NCI-H510A treated with DMSO at 0.1 percent for 48 hours (cell line): Measurements from ENCODE around the gene C10orf62.
"Not testable (repeated sequence)": the region's sequence is repeated elsewhere in the genome, so short reads cannot be mapped to it uniquely, and the experiment has no call there.

Experiments used
- DNase-seq: peaks from one replicate; lab custom pipeline; 2025; lab: John Stamatoyannopoulos, UW

Gene C10orf62

GRCh38 chr10:97628228-97628627 lies 38.7 kb downstream of the C10orf62 start:
- DNase-seq: no peak

GRCh38 chr10:97629289-97629688 lies 39.8 kb downstream of the C10orf62 start:
- no peak for DNase-seq

- DNase-seq: no peak
Measured at GRCh38 chr10:97631098-97631497, 41.6 kb downstream of the C10orf62 start.

- peak; percentile 97 for DNase-seq
Measured at GRCh38 chr10:97632949-97633884, 43.7 kb downstream of the C10orf62 start, which contains the start of gene MORN4. MORN4 (minus strand) TSS chr10:97633500; CDS start chr10:97619653, 13,847 bp downstream.

GRCh38 chr10:97633921-97634320 lies 44.4 kb downstream of the C10orf62 start:
- peak; percentile 62 for DNase-seq

- no peak for DNase-seq
Measured at GRCh38 chr10:97635577-97635976, 46.1 kb downstream of the C10orf62 start.

- not testable (repeated sequence) for DNase-seq
Measured at GRCh38 chr10:97639090-97639489, 49.6 kb downstream of the C10orf62 start.

GRCh38 chr10:97640174-97640867 lies 50.8 kb downstream of the C10orf62 start, which contains the start of gene PI4K2A:
PI4K2A (plus strand) TSS chr10:97640671; CDS start chr10:97640743, 72 bp downstream.
- peak; percentile 98 for DNase-seq
